ENCODE data around the gene TOPBP1. TPM values are rescaled to one million over a fixed set of nuclear protein-coding genes. Genes with fewer than 3 reads are reported as not detected.

The TOPBP1 gene
- total and polyA plus RNA-seq, 2 donors from 2014 or later: 4.8 to 15.2 TPM

- H3K27ac ChIP-seq (ENCODE audit: low read depth in 2 of 2, low read length in 2 of 2): no peak overlapping the region
- H3K9me3 ChIP-seq (ENCODE audit: control insufficient read depth in 2 of 3, insufficient read depth in 1 of 3, low read length in 3 of 3): no peaks in the 10 kb centered on the region
- H3K27me3 ChIP-seq (ENCODE audit: control insufficient read depth, insufficient read depth, low read length): no peaks in the 10 kb centered on the region
- no peak for FAIRE-seq
- DNase-seq: no peak
- H3K4me1 ChIP-seq (ENCODE audit: control insufficient read depth in 2 of 3, insufficient read depth in 2 of 3, low read depth in 1 of 3, low read length in 3 of 3): no peaks in the 10 kb centered on the region
- TF ChIP-seq CTCF (IDR thresholded peaks at IDR 0.05; ENCODE audit: borderline replicate concordance, extremely low read depth, insufficient read depth): no peak
- H3K9ac ChIP-seq (ENCODE audit: low read length in 3 of 3): no peak overlapping the region
- H3K4me3 ChIP-seq (ENCODE audit: low read length in 3 of 3): no peak overlapping the region
- H3K36me3 ChIP-seq (ENCODE audit: control insufficient read depth in 2 of 3, insufficient read depth in 3 of 3, low read length in 3 of 3): peaks cover 3 to 19% (median 6%) of the 10 kb centered on the region in 3 donors
- intact Hi-C loops (cut with DNase I): no loop called here
These were observed 34.0 kb downstream of the TOPBP1 start for GRCh38 chr3:133627789-133628188.

GRCh38 chr3:133620066-133620784, 41.5 kb downstream of the TOPBP1 start:
- no peak overlapping the region for H3K27ac ChIP-seq (ENCODE audit: low read depth in 2 of 2, low read length in 2 of 2)
- DNase-seq: no peak
- intact Hi-C loops (cut with DNase I): no loop called here
- H3K4me1 ChIP-seq (ENCODE audit: control insufficient read depth in 2 of 3, insufficient read depth in 2 of 3, low read depth in 1 of 3, low read length in 3 of 3): no peaks in the 10 kb centered on the region
- no peak for TF ChIP-seq CTCF (IDR thresholded peaks at IDR 0.05; ENCODE audit: borderline replicate concordance, extremely low read depth, insufficient read depth)
- no peak overlapping the region for H3K4me3 ChIP-seq (ENCODE audit: low read length in 3 of 3)
- H3K9ac ChIP-seq (ENCODE audit: low read length in 3 of 3): no peak overlapping the region
- H3K27me3 ChIP-seq (ENCODE audit: control insufficient read depth, insufficient read depth, low read length): no peaks in the 10 kb centered on the region
- peaks cover 3 to 21% (median 6%) of the 10 kb centered on the region in 3 donors for H3K36me3 ChIP-seq (ENCODE audit: control insufficient read depth in 2 of 3, insufficient read depth in 3 of 3, low read length in 3 of 3)
- no peaks in the 10 kb centered on the region for H3K9me3 ChIP-seq (ENCODE audit: control insufficient read depth in 2 of 3, insufficient read depth in 1 of 3, low read length in 3 of 3)
- no peak for FAIRE-seq

- Histone ChIP-seq H3K4me1 (ENCODE audit: control insufficient read depth in 2 of 3, insufficient read depth in 2 of 3, low read depth in 1 of 3, low read length in 3 of 3) (no peaks in the 10 kb centered on the region), H3K27me3 (ENCODE audit: control insufficient read depth, insufficient read depth, low read length) (no peaks in the 10 kb centered on the region), H3K9ac (ENCODE audit: low read length in 3 of 3) (no peak overlapping the region), H3K36me3 (ENCODE audit: control insufficient read depth in 2 of 3, insufficient read depth in 3 of 3, low read length in 3 of 3) (peaks cover 4 to 11% (median 8%) of the 10 kb centered on the region in 3 donors), H3K4me3 (ENCODE audit: low read length in 3 of 3) (no peak overlapping the region), H3K27ac (ENCODE audit: low read depth in 2 of 2, low read length in 2 of 2) (no peak overlapping the region), H3K9me3 (ENCODE audit: control insufficient read depth in 2 of 3, insufficient read depth in 1 of 3, low read length in 3 of 3) (no peaks in the 10 kb centered on the region)
- TF ChIP-seq CTCF (IDR thresholded peaks at IDR 0.05; ENCODE audit: borderline replicate concordance, extremely low read depth, insufficient read depth): no peak
- no peak for DNase-seq
- intact Hi-C loops (cut with DNase I): no loop called here
- no peak for FAIRE-seq
These were observed 50.2 kb downstream of the TOPBP1 start for GRCh38 chr3:133611534-133611933.
